K562 (cell line): ENCODE data around the gene CCDC106. TPM values are rescaled to one million over a fixed set of nuclear protein-coding genes. Genes with fewer than 3 reads are reported as not detected.
A peak's percentile ranks its signal among the peaks of the same experiment; 100 is the strongest.

Experiments
- CAMTA2 ChIP-seq: fragments of 250-450 bp; sonication (Bioruptor Pico); conservative IDR thresholded peaks from 2 replicates; pipeline ENCODE4 v1.5.1; 2022
- CTBP1 ChIP-seq: fragments of 450-650 bp; IDR thresholded peaks from 2 replicates; pipeline ENCODE4 v1.6.1; 2016; ENCODE audit warnings: borderline replicate concordance
- MAX ChIP-seq: sonication (generic); formaldehyde crosslinking; IDR thresholded peaks from 2 replicates; pipeline ENCODE4 v1.9.0; 2022; ENCODE audit warnings: mild to moderate bottlenecking, missing genetic modification reagents
- MECOM ChIP-seq: fragments of 250-450 bp; sonication (Bioruptor Pico); IDR thresholded peaks from 2 replicates; pipeline ENCODE4 v1.8.0; 2022; ENCODE audit warnings: inconsistent platforms
- ZKSCAN8 ChIP-seq: fragments of 200-800 bp; sonication (Bioruptor generic); IDR thresholded peaks from 2 replicates; pipeline ENCODE4 v1.6.1; 2016; ENCODE audit warnings: missing genetic modification characterization, missing compliant biosample characterization
- ZNF318 ChIP-seq, 2 experiments: fragments of 450-650 bp; IDR thresholded peaks; 2 replicates each; pipeline ENCODE4 v1.6.1; 2016; ENCODE audit warnings: mild to moderate bottlenecking in 2 of 2, borderline replicate concordance in 1 of 2, low read depth in 1 of 2, moderate library complexity in 1 of 2
- ZNF583 ChIP-seq: fragments of 250-450 bp; sonication (Bioruptor Pico); IDR thresholded peaks from 2 replicates; pipeline ENCODE4 v1.4.0; 2020
- polyA plus RNA-seq, 8 experiments: library from polyadenylated mRNA; depleted of rRNA in 4 of 8; stranded (reverse) in 5 of 8; unstranded in 3 of 8; fragments of >200 nt; fragmentation: Nextera tagmentation in 2 of 8; fragmentation: Illumina TruSeq in 1 of 8; extraction: Ambion mirVana in 2 of 8; extraction: Trizol in 1 of 8; gene quantifications; 2 replicates each; pipeline versions ENCODE4 v1.2.1 to v1.2.3, GENCODE V29; 2011 to 2014; ENCODE audit warnings: inconsistent platforms in 1 of 8, missing spikeins in 1 of 8
- total RNA-seq, 7 experiments: library from RNA; depleted of rRNA in 6 of 7; stranded (reverse); fragments of >200 nt in 6 of 7; fragmentation: Illumina TruSeq in 2 of 7; extraction: Trizol in 2 of 7; gene quantifications; 2 replicates each; pipeline versions ENCODE4 v1.2.1 to v1.2.3, GENCODE V29; 2011 to 2021; ENCODE audit warnings: low replicate concordance in 1 of 7
- TF ChIP-seq, protein P1 (sequence below): sonication (generic); formaldehyde crosslinking; IDR thresholded peaks from 2 replicates; pipeline ENCODE4 v1.8.0; 2023; ENCODE audit warnings: mild to moderate bottlenecking, missing genetic modification reagents
- TF ChIP-seq, protein P2 (sequence below): sonication (generic); formaldehyde crosslinking; IDR thresholded peaks from 2 replicates; pipeline ENCODE4 v1.4.0; 2020; ENCODE audit warnings: mild to moderate bottlenecking, missing genetic modification reagents

The CCDC106 gene
- total and polyA plus RNA-seq, 9 of the 15 experiments (the other 6 are each of a cell fraction or from before 2014, with no cell fraction given): 0.10 to 27.5 (median 15.0) TPM; not detected in 1

DNA sequence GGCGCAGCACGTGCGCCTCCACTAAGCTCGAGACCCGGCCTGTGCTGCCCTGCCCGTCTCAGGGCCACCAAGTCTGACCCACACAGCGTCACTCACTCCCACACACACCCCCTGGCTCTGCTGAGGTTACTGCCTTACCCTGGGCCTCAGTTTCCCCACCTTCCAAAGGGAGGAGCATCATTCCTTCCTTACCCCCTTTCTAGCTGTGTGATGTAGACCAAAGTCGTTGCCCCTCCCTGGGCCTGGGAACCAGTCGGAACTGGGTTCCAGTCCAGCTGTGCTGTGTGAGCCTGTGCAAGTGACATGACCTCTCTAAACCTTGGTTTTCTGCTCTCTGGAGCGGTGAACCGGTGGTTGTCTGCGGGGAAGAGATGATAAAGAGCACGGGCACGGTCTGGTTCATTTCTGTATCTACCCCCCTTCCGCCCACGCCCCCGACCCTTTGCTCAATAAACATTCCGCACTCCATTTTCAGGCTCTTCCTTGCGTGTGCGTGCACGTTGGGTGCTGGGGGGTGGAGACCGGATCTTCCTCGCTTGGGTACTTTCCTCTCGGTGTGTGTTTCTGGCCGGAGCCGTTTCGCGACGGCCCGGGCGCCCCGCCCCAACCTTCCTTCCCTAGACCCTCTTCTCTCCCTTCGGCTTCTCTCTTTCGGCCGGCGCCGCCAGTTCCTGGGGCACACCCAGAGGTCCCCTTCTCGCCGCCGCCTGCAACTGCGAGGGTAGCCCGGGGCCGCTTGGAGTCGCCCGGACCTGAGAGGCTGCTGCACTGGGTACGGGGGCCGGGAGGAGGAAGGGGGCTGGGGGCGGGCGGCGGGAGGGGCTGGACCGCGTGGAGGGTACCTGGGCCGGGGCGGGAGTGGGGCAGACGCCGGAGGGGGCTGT, 4.8 kb upstream of the CCDC106 start, which contains the start of gene ZNF581 (continued):
- TF ChIP-seq CTBP1 (peak; percentile 66; the same call in 1 of the 2 replicates), ZNF318 (IDR thresholded peaks at IDR 0.05; ENCODE audit: borderline replicate concordance in 1 of 2, low read depth in 1 of 2) (no peak), ZNF583 (CRISPR knock-in tag) (no peak), MECOM (no peak), ZKSCAN8 (CRISPR knock-in tag) (no peak), CAMTA2 (CRISPR knock-in tag) (no peak), MAX (CRISPR knock-in tag) (0 out of 2 replicates have a peak, but pooled peaks have one; percentile 23)
- TF ChIP-seq, protein P1, sequence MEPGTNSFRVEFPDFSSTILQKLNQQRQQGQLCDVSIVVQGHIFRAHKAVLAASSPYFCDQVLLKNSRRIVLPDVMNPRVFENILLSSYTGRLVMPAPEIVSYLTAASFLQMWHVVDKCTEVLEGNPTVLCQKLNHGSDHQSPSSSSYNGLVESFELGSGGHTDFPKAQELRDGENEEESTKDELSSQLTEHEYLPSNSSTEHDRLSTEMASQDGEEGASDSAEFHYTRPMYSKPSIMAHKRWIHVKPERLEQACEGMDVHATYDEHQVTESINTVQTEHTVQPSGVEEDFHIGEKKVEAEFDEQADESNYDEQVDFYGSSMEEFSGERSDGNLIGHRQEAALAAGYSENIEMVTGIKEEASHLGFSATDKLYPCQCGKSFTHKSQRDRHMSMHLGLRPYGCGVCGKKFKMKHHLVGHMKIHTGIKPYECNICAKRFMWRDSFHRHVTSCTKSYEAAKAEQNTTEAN (CRISPR knock-in tag): no peak
- TF ChIP-seq, protein P2, sequence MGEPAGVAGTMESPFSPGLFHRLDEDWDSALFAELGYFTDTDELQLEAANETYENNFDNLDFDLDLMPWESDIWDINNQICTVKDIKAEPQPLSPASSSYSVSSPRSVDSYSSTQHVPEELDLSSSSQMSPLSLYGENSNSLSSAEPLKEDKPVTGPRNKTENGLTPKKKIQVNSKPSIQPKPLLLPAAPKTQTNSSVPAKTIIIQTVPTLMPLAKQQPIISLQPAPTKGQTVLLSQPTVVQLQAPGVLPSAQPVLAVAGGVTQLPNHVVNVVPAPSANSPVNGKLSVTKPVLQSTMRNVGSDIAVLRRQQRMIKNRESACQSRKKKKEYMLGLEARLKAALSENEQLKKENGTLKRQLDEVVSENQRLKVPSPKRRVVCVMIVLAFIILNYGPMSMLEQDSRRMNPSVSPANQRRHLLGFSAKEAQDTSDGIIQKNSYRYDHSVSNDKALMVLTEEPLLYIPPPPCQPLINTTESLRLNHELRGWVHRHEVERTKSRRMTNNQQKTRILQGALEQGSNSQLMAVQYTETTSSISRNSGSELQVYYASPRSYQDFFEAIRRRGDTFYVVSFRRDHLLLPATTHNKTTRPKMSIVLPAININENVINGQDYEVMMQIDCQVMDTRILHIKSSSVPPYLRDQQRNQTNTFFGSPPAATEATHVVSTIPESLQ (CRISPR knock-in tag): no peak
